ENCODE data around the gene C1QL1.

C1QL1 gene

DNA sequence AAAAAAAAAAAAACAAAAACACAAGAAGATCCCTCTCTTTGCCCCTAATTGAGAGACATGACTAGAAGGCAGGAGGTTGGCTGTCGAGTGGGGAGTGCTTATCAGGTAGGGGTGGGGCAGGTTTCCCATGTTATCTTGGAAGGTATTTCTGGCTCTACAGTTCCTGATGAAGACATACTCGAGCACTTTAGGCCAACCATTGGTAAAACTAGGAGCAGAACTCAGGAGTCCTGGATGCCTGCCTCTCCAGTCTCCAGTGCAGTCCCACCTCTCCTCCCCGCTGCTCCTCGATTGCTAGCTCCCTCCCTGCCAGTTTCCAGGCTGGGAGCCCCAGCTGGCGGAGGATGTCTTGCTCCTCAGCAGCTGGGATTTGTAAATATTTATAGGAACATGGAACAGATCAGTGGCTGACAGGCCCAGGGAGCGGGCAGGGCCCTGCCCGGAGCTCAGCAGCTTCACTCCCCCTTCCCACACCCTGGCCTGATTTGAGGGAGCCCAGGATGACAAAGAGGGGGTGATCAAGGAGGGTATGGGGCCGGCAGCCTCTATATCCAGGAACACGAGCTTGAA, 11.4 kb upstream of the C1QL1 start:
- Histone ChIP-seq H3K9ac (ENCODE audit: low read length) (no peak overlapping the region), H4K91ac (ENCODE audit: low read depth, low read length) (no peak overlapping the region), H3K4me3 (ENCODE audit: low read depth, low read length) (no peak overlapping the region), H3K14ac (ENCODE audit: low read length) (no peak overlapping the region), H3K9me3 (ENCODE audit: insufficient read depth, low read depth, low read length) (peaks cover 2% of the 10 kb centered on the region), H3K18ac (ENCODE audit: low read length) (no peak overlapping the region), H2BK12ac (ENCODE audit: low read length) (no peak overlapping the region), H2BK120ac (ENCODE audit: insufficient read depth, low read length, poor library complexity) (no peak overlapping the region), H3K79me1 (ENCODE audit: low read length) (no peaks in the 10 kb centered on the region), H3K4ac (ENCODE audit: low read depth, low read length) (no peak overlapping the region), H4K8ac (ENCODE audit: low read depth, low read length) (no peak overlapping the region), H2AK5ac (ENCODE audit: low read length) (no peak overlapping the region), H3K23ac (ENCODE audit: low read length) (no peak overlapping the region), H2BK5ac (ENCODE audit: low read depth, low read length, poor library complexity) (no peak overlapping the region), H3K79me2 (ENCODE audit: control insufficient read depth, insufficient read depth, low read length, poor library complexity) (no peaks in the 10 kb centered on the region), H3K36me3 (ENCODE audit: control insufficient read depth in 1 of 2, insufficient read depth in 2 of 2, low read length in 2 of 2) (no peaks in the 10 kb centered on the region), H3K27ac (ENCODE audit: low read depth, low read length) (no peak overlapping the region), H3K4me1 (ENCODE audit: control insufficient read depth in 1 of 2, insufficient read depth in 2 of 2, low read length in 2 of 2) (no peaks in the 10 kb centered on the region), H3K27me3 (ENCODE audit: insufficient read depth, low read length) (no peaks in the 10 kb centered on the region), H3K4me2 (ENCODE audit: low read length) (no peak overlapping the region), H2AFZ (ENCODE audit: insufficient read depth, low read length, poor library complexity) (no peak overlapping the region), H4K12ac (ENCODE audit: low read depth, low read length) (no peak overlapping the region)
- no peak for DNase-seq
- WGBS (ENCODE audit: extremely low coverage, insufficient coverage, insufficient read length), result no CpG with 5 or more reads among the region's 9 CpGs

DNA sequence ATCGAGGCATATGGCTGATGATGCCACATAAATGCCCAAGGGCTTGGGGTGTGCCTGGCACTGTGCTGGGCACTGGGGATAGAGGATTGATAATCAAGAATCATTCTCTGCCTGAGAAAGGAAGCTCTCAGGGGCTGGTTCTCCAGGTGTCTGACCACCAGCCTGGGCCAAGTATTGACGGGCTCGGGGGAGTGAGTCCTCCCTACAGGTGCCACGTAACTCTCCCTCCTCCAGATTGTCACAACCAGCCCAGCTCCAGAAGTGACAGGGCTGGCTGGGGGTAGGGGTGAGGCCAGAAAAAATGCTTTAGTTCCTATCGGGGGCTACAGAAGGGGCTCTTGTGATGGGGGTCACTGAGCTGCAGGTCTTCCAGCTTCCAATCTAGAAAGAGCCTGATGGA, 10.7 kb upstream of the C1QL1 start:
- Histone ChIP-seq H3K9ac (ENCODE audit: low read length) (no peak overlapping the region), H3K23ac (ENCODE audit: low read length) (no peak overlapping the region), H4K8ac (ENCODE audit: low read depth, low read length) (no peak overlapping the region), H3K79me2 (ENCODE audit: control insufficient read depth, insufficient read depth, low read length, poor library complexity) (no peaks in the 10 kb centered on the region), H2BK12ac (ENCODE audit: low read length) (no peak overlapping the region), H2BK5ac (ENCODE audit: low read depth, low read length, poor library complexity) (no peak overlapping the region), H4K12ac (ENCODE audit: low read depth, low read length) (no peak overlapping the region), H2AFZ (ENCODE audit: insufficient read depth, low read length, poor library complexity) (no peak overlapping the region), H3K14ac (ENCODE audit: low read length) (no peak overlapping the region), H2BK120ac (ENCODE audit: insufficient read depth, low read length, poor library complexity) (no peak overlapping the region), H4K91ac (ENCODE audit: low read depth, low read length) (no peak overlapping the region), H3K4me3 (ENCODE audit: low read depth, low read length) (peak overlapping the region; percentile 25), H3K4ac (ENCODE audit: low read depth, low read length) (no peak overlapping the region), H3K36me3 (ENCODE audit: control insufficient read depth in 1 of 2, insufficient read depth in 2 of 2, low read length in 2 of 2) (no peaks in the 10 kb centered on the region), H3K4me2 (ENCODE audit: low read length) (no peak overlapping the region), H3K79me1 (ENCODE audit: low read length) (no peaks in the 10 kb centered on the region), H3K4me1 (ENCODE audit: control insufficient read depth in 1 of 2, insufficient read depth in 2 of 2, low read length in 2 of 2) (no peaks in the 10 kb centered on the region), H3K9me3 (ENCODE audit: insufficient read depth, low read depth, low read length) (peaks cover 2% of the 10 kb centered on the region), H3K18ac (ENCODE audit: low read length) (no peak overlapping the region), H3K27me3 (ENCODE audit: insufficient read depth, low read length) (no peaks in the 10 kb centered on the region), H3K27ac (ENCODE audit: low read depth, low read length) (no peak overlapping the region), H2AK5ac (ENCODE audit: low read length) (no peak overlapping the region)
- WGBS (ENCODE audit: extremely low coverage, insufficient coverage, insufficient read length), result no CpG with 5 or more reads among the region's 5 CpGs
- no peak for DNase-seq

DNA sequence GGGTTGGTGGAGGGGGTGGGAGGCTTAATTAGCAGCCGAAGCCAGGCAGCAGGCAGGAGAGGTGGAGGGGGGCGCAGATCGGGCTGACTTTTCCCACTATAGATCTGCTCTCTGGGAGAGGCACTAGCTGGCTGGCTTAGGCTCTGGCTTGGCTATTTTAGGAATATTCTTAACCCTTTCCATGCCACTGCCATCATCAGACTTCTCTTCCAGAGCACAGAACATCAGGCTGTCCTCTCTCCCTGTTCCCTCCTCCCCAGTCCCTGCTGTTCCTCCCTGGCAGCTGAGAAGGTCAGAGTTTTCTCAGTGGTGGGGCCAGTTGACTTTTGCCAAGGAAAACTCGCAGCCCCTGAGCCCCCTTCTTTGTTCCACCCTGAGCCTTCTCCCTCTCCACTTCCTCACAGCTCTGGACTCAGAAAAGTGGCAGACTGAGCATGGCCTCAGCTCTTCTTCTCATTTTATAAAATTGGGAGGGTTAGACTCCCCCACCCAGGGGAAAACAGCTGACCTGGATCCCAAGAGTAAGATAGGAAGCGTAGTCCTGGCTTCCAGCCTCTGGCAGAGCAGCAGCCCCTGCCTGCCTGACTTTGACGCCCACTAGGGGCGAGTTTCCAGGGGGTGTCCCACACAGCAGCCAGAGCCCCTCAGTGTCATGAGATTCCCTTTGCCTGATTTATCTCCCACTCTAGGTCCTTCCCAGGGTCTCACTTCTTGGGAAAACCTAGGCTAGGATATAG, 9.9 kb upstream of the C1QL1 start:
- H3K79me2 ChIP-seq (ENCODE audit: control insufficient read depth, insufficient read depth, low read length, poor library complexity), result no peaks in the 10 kb centered on the region
- H2AFZ ChIP-seq (ENCODE audit: insufficient read depth, low read length, poor library complexity), result no peak overlapping the region
- H2BK120ac ChIP-seq (ENCODE audit: insufficient read depth, low read length, poor library complexity), result no peak overlapping the region
- no peak overlapping the region for H2AK5ac ChIP-seq (ENCODE audit: low read length)
- no peaks in the 10 kb centered on the region for H3K27me3 ChIP-seq (ENCODE audit: insufficient read depth, low read length)
- no peak overlapping the region for H3K23ac ChIP-seq (ENCODE audit: low read length)
- H3K79me1 ChIP-seq (ENCODE audit: low read length), result no peaks in the 10 kb centered on the region
- H3K4me1 ChIP-seq (ENCODE audit: control insufficient read depth in 1 of 2, insufficient read depth in 2 of 2, low read length in 2 of 2), result no peaks in the 10 kb centered on the region
- peaks cover 2% of the 10 kb centered on the region for H3K9me3 ChIP-seq (ENCODE audit: insufficient read depth, low read depth, low read length)
- no peak overlapping the region for H4K91ac ChIP-seq (ENCODE audit: low read depth, low read length)
- H4K8ac ChIP-seq (ENCODE audit: low read depth, low read length), result no peak overlapping the region
- H3K9ac ChIP-seq (ENCODE audit: low read length), result no peak overlapping the region
- no CpG with 5 or more reads among the region's 7 CpGs for WGBS (ENCODE audit: extremely low coverage, insufficient coverage, insufficient read length)
- no peak overlapping the region for H4K12ac ChIP-seq (ENCODE audit: low read depth, low read length)
- no peak overlapping the region for H3K14ac ChIP-seq (ENCODE audit: low read length)
- no peak overlapping the region for H2BK12ac ChIP-seq (ENCODE audit: low read length)
- H3K36me3 ChIP-seq (ENCODE audit: control insufficient read depth in 1 of 2, insufficient read depth in 2 of 2, low read length in 2 of 2), result no peaks in the 10 kb centered on the region
- no peak overlapping the region for H3K27ac ChIP-seq (ENCODE audit: low read depth, low read length)
- no peak overlapping the region for H3K4me2 ChIP-seq (ENCODE audit: low read length)
- H3K18ac ChIP-seq (ENCODE audit: low read length), result no peak overlapping the region
- no peak for DNase-seq
- H3K4ac ChIP-seq (ENCODE audit: low read depth, low read length), result no peak overlapping the region
- H3K4me3 ChIP-seq (ENCODE audit: low read depth, low read length), result no peak overlapping the region
- no peak overlapping the region for H2BK5ac ChIP-seq (ENCODE audit: low read depth, low read length, poor library complexity)

- H3K4me2 ChIP-seq (ENCODE audit: low read length), result no peak overlapping the region
- no peak overlapping the region for H4K8ac ChIP-seq (ENCODE audit: low read depth, low read length)
- H3K27ac ChIP-seq (ENCODE audit: low read depth, low read length), result no peak overlapping the region
- no peak overlapping the region for H3K14ac ChIP-seq (ENCODE audit: low read length)
- whole genome bisulfite sequencing (ENCODE audit: extremely low coverage, insufficient coverage, insufficient read length), result no CpG with 5 or more reads among the region's 3 CpGs
- H3K23ac ChIP-seq (ENCODE audit: low read length), result no peak overlapping the region
- no peak overlapping the region for H3K4me3 ChIP-seq (ENCODE audit: low read depth, low read length)
- DNase-seq, result no peak
- H3K36me3 ChIP-seq (ENCODE audit: control insufficient read depth in 1 of 2, insufficient read depth in 2 of 2, low read length in 2 of 2), result no peaks in the 10 kb centered on the region
- H3K9ac ChIP-seq (ENCODE audit: low read length), result no peak overlapping the region
- H2BK12ac ChIP-seq (ENCODE audit: low read length), result no peak overlapping the region
- no peak overlapping the region for H2AK5ac ChIP-seq (ENCODE audit: low read length)
- no peak overlapping the region for H2BK120ac ChIP-seq (ENCODE audit: insufficient read depth, low read length, poor library complexity)
- H3K79me1 ChIP-seq (ENCODE audit: low read length), result no peaks in the 10 kb centered on the region
- H3K4ac ChIP-seq (ENCODE audit: low read depth, low read length), result no peak overlapping the region
- H3K4me1 ChIP-seq (ENCODE audit: control insufficient read depth in 1 of 2, insufficient read depth in 2 of 2, low read length in 2 of 2), result no peaks in the 10 kb centered on the region
- peaks cover 1% of the 10 kb centered on the region for H3K27me3 ChIP-seq (ENCODE audit: insufficient read depth, low read length)
- H3K9me3 ChIP-seq (ENCODE audit: insufficient read depth, low read depth, low read length), result peaks cover 2% of the 10 kb centered on the region
- no peak overlapping the region for H2AFZ ChIP-seq (ENCODE audit: insufficient read depth, low read length, poor library complexity)
- H3K79me2 ChIP-seq (ENCODE audit: control insufficient read depth, insufficient read depth, low read length, poor library complexity), result no peaks in the 10 kb centered on the region
- H4K91ac ChIP-seq (ENCODE audit: low read depth, low read length), result no peak overlapping the region
- no peak overlapping the region for H3K18ac ChIP-seq (ENCODE audit: low read length)
- H2BK5ac ChIP-seq (ENCODE audit: low read depth, low read length, poor library complexity), result no peak overlapping the region
- no peak overlapping the region for H4K12ac ChIP-seq (ENCODE audit: low read depth, low read length)
These were observed 9.0 kb upstream of the C1QL1 start for GRCh38 chr17:44977065-44977464.

All from trophoblast cell (in vitro differentiated cells and primary cell).